ENCODE data around the gene VAX1.

- no peak for TF ChIP-seq CTCF (IDR thresholded peaks at IDR 0.05)
- no peak for TF ChIP-seq REST (IDR thresholded peaks at IDR 0.05; ENCODE audit: insufficient read depth in 1 of 2, low read depth in 2 of 2, low read length in 1 of 2)
- no peak for TF ChIP-seq POLR2AphosphoS5 (IDR thresholded peaks at IDR 0.05; ENCODE audit: low read depth, low read length)
- no peak for TF ChIP-seq TCF7L2 (IDR thresholded peaks at IDR 0.05; ENCODE audit: low read depth, low read length)
- TF ChIP-seq SIN3A (IDR thresholded peaks at IDR 0.05; ENCODE audit: borderline replicate concordance, insufficient read depth, low read depth, low read length) = no peak
These were observed 40.1 kb upstream of the VAX1 start for GRCh38 chr10:117178190-117178589.
